HepG2 (cell line): ENCODE data around the gene NDNF.

Experiments
- AHDC1 ChIP-seq: sonication (generic); formaldehyde crosslinking; IDR thresholded peaks from 2 replicates; pipeline ENCODE4 v1.5.1; 2020; ENCODE audit warnings: mild to moderate bottlenecking, missing genetic modification reagents, borderline replicate concordance
- CREB1 ChIP-seq, 2 experiments: fragments of 450-650 bp in 1 of 2; IDR thresholded peaks; 2 replicates each; pipeline ENCODE4 v1.6.1; 2016 to 2017; ENCODE audit warnings: control low read depth in 1 of 2, mild to moderate bottlenecking in 1 of 2, missing compliant biosample characterization in 1 of 2, missing genetic modification characterization in 1 of 2
- FOXK2 ChIP-seq: fragments of 450-650 bp; IDR thresholded peaks from 2 replicates; pipeline ENCODE4 v1.6.1; 2016
- GABPA ChIP-seq, 2 experiments: IDR thresholded peaks; 2 replicates each; pipeline ENCODE4 v1.6.1; 2011 to 2016; ENCODE audit warnings: low read depth in 2 of 2, low read length in 1 of 2, missing biosample characterization in 1 of 2, missing genetic modification characterization in 1 of 2
- PCBP1 ChIP-seq: fragments of 200-400 bp; formaldehyde crosslinking; IDR thresholded peaks from 2 replicates; pipeline ENCODE4 v1.6.1; 2017; ENCODE audit warnings: mild to moderate bottlenecking, low read depth, low read length, borderline replicate concordance
- SRF ChIP-seq: IDR thresholded peaks from 2 replicates; pipeline ENCODE4 v1.6.1; 2011; ENCODE audit warnings: mild to moderate bottlenecking, low read depth, low read length, moderate library complexity
- ZNF589 ChIP-seq: sonication (generic); formaldehyde crosslinking; conservative IDR thresholded peaks from 2 replicates; pipeline ENCODE4 v1.8.0; 2022; ENCODE audit warnings: mild to moderate bottlenecking, moderate library complexity, missing genetic modification reagents
- TF ChIP-seq, protein P1 (sequence below): sonication (generic); formaldehyde crosslinking; IDR thresholded peaks from 2 replicates; pipeline ENCODE4 v1.5.0; 2020; ENCODE audit warnings: mild to moderate bottlenecking, missing genetic modification reagents, moderate library complexity
- TF ChIP-seq, protein P2 (sequence below): sonication (generic); formaldehyde crosslinking; conservative IDR thresholded peaks from 2 replicates; pipeline ENCODE4 v1.4.0; 2020; ENCODE audit warnings: missing genetic modification reagents

GRCh38 chr4:121118344-121118743 lies 46.0 kb upstream of the NDNF start:
- TF ChIP-seq SRF (no peak), ZNF589 (CRISPR knock-in tag) (no peak), CREB1 (IDR thresholded peaks at IDR 0.05) (no peak), CREB1 (CRISPR knock-in tag; IDR thresholded peaks at IDR 0.05) (no peak), AHDC1 (CRISPR knock-in tag) (no peak), PCBP1 (no peak), GABPA (IDR thresholded peaks at IDR 0.05; ENCODE audit: low read depth, low read length) (no peak), GABPA (CRISPR knock-in tag; IDR thresholded peaks at IDR 0.05; ENCODE audit: low read depth) (no peak), FOXK2 (no peak)
- TF ChIP-seq, protein P1, sequence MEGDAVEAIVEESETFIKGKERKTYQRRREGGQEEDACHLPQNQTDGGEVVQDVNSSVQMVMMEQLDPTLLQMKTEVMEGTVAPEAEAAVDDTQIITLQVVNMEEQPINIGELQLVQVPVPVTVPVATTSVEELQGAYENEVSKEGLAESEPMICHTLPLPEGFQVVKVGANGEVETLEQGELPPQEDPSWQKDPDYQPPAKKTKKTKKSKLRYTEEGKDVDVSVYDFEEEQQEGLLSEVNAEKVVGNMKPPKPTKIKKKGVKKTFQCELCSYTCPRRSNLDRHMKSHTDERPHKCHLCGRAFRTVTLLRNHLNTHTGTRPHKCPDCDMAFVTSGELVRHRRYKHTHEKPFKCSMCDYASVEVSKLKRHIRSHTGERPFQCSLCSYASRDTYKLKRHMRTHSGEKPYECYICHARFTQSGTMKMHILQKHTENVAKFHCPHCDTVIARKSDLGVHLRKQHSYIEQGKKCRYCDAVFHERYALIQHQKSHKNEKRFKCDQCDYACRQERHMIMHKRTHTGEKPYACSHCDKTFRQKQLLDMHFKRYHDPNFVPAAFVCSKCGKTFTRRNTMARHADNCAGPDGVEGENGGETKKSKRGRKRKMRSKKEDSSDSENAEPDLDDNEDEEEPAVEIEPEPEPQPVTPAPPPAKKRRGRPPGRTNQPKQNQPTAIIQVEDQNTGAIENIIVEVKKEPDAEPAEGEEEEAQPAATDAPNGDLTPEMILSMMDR, result no peak
- TF ChIP-seq, protein P2, sequence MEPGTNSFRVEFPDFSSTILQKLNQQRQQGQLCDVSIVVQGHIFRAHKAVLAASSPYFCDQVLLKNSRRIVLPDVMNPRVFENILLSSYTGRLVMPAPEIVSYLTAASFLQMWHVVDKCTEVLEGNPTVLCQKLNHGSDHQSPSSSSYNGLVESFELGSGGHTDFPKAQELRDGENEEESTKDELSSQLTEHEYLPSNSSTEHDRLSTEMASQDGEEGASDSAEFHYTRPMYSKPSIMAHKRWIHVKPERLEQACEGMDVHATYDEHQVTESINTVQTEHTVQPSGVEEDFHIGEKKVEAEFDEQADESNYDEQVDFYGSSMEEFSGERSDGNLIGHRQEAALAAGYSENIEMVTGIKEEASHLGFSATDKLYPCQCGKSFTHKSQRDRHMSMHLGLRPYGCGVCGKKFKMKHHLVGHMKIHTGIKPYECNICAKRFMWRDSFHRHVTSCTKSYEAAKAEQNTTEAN, result no peak
